ACC112 (cell line): Measurements from ENCODE around the gene RAP1GAP2.
"Not testable (repeated sequence)": the region's sequence is repeated elsewhere in the genome, so short reads cannot be mapped to it uniquely, and the experiment has no call there.

Experiments used
- H2AFZ ChIP-seq: fragments of 200-600 bp; sonication (generic); one replicate; pipeline ENCODE4 v1.6.0; 2017; ENCODE audit warnings: antibody characterized with exemption, low read length; ENCODE audit not compliant: unreplicated experiment
- H3K27ac ChIP-seq: fragments of 200-600 bp; sonication (generic); 2 replicates; pipeline ENCODE4 v1.5.1; 2014; ENCODE audit warnings: low read depth, mild to moderate bottlenecking, antibody characterized with exemption, low read length, moderate library complexity
- H3K27me3 ChIP-seq: fragments of 200-600 bp; sonication (generic); 2 replicates; pipeline ENCODE4 v1.6.1; 2014; ENCODE audit warnings: mild to moderate bottlenecking, antibody characterized with exemption, low read length, moderate library complexity, mixed read lengths; ENCODE audit not compliant: insufficient read depth
- H3K36me3 ChIP-seq: fragments of 200-600 bp; sonication (generic); 2 replicates; pipeline ENCODE4 v1.6.1; 2016; ENCODE audit warnings: mild to moderate bottlenecking, antibody characterized with exemption, low read length, moderate library complexity, mixed read lengths; ENCODE audit not compliant: insufficient read depth
- H3K4me1 ChIP-seq: fragments of 200-600 bp; sonication (generic); one replicate; pipeline ENCODE4 v1.6.1; 2016; ENCODE audit warnings: low read length, mixed read lengths; ENCODE audit not compliant: insufficient read depth, unreplicated experiment, control insufficient read depth
- H3K4me3 ChIP-seq: fragments of 200-600 bp; sonication (generic); 2 replicates; pipeline ENCODE4 v1.5.1; 2014; ENCODE audit warnings: mild to moderate bottlenecking, low read depth, low read length
- H3K79me2 ChIP-seq: fragments of 200-600 bp; sonication (generic); one replicate; pipeline ENCODE4 v1.6.0; 2016; ENCODE audit warnings: low read length; ENCODE audit not compliant: control insufficient read depth, unreplicated experiment, insufficient read depth

The RAP1GAP2 gene

GRCh38 chr17:3048727-3049471, 252.7 kb downstream of the RAP1GAP2 start:
- H3K27ac ChIP-seq = no peak overlapping the region
- no peaks in the 10 kb centered on the region for H3K36me3 ChIP-seq
- H2AFZ ChIP-seq = peak overlapping the region; percentile 94
- no peaks in the 10 kb centered on the region for H3K79me2 ChIP-seq
- peak overlapping the region; percentile 88 for H3K4me3 ChIP-seq
- H3K27me3 ChIP-seq = no peaks in the 10 kb centered on the region
- no peaks in the 10 kb centered on the region for H3K4me1 ChIP-seq

GRCh38 chr17:3049705-3050295, 253.6 kb downstream of the RAP1GAP2 start:
- Histone ChIP-seq H3K4me3 (peak overlapping the region; percentile 88), H3K4me1 (no peaks in the 10 kb centered on the region), H3K79me2 (no peaks in the 10 kb centered on the region), H3K27me3 (no peaks in the 10 kb centered on the region), H3K36me3 (no peaks in the 10 kb centered on the region), H2AFZ (no peak overlapping the region), H3K27ac (no peak overlapping the region)

- H2AFZ ChIP-seq, H3K4me3 ChIP-seq, H3K4me1 ChIP-seq, H3K27me3 ChIP-seq, H3K36me3 ChIP-seq, H3K79me2 ChIP-seq, H3K27ac ChIP-seq: not testable (repeated sequence)
Observed at GRCh38 chr17:3054868-3055267, 258.6 kb downstream of the RAP1GAP2 start.

- H3K4me1 ChIP-seq, H3K27ac ChIP-seq, H3K4me3 ChIP-seq, H3K27me3 ChIP-seq, H2AFZ ChIP-seq, H3K36me3 ChIP-seq, H3K79me2 ChIP-seq: not testable (repeated sequence)
Observed at GRCh38 chr17:3062824-3063377, 266.7 kb downstream of the RAP1GAP2 start.

- not testable (repeated sequence) for H3K27me3 ChIP-seq, H3K27ac ChIP-seq, H2AFZ ChIP-seq, H3K4me3 ChIP-seq, H3K4me1 ChIP-seq, H3K36me3 ChIP-seq, H3K79me2 ChIP-seq
Observed at GRCh38 chr17:3063507-3063906, 267.3 kb downstream of the RAP1GAP2 start, which contains the start of gene OR1D5. Gene OR1D5, minus strand, starts transcription at chr17:3063607. Its CDS starts 0 bp downstream, at chr17:3063607.

GRCh38 chr17:3065192-3065591, 269.0 kb downstream of the RAP1GAP2 start:
- not testable (repeated sequence) for H3K27me3 ChIP-seq, H3K36me3 ChIP-seq, H3K79me2 ChIP-seq, H3K27ac ChIP-seq, H2AFZ ChIP-seq, H3K4me3 ChIP-seq, H3K4me1 ChIP-seq

GRCh38 chr17:3073850-3074249, 277.6 kb downstream of the RAP1GAP2 start:
- H3K27ac ChIP-seq, H3K79me2 ChIP-seq, H2AFZ ChIP-seq, H3K4me3 ChIP-seq, H3K4me1 ChIP-seq, H3K27me3 ChIP-seq, H3K36me3 ChIP-seq: not testable (repeated sequence)
